HG02885 (cell line): ENCODE measurements around the gene SNX4.
"Not testable (repeated sequence)": the region's sequence is repeated elsewhere in the genome, so short reads cannot be mapped to it uniquely, and the experiment has no call there.

Experiments
- ATAC-seq: cut with Tn5 transposase; IDR thresholded peaks from one replicate; pipeline ENCODE4 v1.9.1; 2021; ENCODE audit warnings: mild to moderate bottlenecking; ENCODE audit not compliant: unreplicated experiment, poor library complexity

The SNX4 gene

DNA sequence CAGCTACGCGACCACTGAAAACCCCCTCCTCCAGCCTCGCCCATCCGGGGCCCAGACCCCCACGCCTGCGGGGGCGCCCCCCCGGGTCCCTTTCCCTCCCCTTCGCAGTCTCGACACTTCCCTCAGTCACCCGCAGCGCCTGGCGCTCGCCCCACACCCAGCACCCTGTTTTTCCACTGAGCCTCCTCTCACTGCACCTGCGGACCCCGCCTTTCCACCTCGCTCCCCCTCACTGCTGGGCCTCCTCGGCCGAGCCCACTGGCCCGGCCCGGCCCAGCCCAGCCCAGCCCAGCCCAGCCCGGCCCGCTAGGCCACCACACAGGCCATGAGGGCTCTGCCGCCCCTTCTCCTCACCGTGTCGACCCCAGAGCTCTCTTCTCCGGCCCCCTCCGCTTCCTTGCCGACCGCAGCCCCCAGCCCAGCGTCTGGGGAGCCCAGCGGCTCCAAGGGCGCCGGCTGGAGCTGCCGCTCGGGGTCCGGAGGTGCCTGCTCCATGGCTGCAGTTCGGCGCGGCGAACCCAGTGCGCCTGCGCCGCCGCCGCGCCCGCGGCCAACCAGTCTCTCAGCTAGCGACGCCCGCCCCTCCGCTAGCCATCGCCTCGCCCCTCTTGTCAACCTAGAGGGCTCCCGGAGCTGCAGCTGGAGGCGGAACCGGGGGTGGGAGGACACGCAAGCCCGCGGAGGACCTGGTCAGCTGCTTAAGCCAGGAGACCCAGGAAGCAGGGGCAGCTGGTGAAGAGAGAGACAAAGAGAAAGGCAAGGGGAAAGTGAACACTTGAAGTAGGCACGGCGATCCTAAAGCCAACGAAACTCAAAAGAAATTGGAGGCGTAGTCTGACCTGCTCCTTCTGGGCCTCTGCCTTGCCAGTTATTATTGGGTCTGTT lies at the start of gene SNX4:
Gene SNX4, minus strand, starts transcription at position 525 of the 885 bp plus-strand sequence. Its CDS starts 30 bp downstream, at position 495.
- peak; percentile 87 for ATAC-seq

DNA sequence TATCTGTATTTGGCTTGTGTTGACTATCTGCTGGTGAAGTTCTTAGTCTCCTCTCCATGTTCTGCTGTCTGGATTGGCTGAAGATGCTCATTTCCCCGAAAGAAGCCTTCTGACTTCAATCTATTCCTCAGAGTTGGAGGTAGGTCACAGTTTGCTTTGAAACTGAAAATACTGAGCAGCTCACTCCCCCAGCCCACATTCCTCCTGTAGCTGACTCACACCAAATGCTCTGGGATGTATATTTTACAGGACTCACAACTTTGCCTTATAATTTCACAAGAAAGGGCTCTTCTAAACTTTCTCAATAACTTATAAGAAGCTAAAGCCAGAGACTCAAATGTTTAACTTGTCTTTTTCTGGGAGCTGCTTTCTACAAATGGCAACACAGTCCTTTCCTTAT lies 36.3 kb upstream of the SNX4 start:
- no peak for ATAC-seq

DNA sequence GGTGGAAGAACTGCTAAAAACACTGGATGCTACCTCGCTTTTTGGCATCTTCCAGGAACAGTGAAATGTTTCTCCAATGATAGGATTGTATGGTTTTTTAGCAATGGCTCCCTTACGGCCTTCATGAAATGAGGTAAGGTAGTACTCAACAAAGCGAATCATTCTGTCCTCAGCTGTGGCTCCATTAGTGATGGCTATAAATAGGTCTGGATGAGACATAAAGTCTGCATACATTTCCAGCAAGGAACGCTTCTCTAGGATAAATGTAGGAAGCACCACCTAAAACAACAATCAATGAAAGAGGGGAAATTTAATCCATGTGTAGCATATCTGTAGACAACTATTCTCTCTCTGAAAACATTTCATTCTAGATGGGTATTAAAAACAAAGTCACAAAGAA lies 32.4 kb upstream of the SNX4 start:
- no peak for ATAC-seq

DNA sequence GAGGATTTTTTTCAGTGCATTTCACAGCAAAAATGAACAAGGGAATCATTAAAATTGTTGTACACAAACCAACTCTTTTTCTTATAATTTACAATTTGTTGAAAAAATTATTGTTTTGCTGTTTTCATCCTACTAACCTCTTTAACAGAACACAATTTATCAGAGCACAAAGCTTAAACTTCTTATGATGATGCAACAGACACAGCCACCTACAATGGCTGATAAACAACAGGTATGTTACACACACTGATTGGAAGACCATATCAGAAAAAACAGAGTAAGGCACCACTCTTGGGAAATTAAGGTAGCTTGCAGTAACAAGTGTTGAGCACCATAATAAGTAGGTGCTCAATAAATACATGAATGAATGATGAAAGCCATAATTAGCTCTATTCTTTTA lies 8.9 kb upstream of the SNX4 start:
- ATAC-seq: no peak

DNA sequence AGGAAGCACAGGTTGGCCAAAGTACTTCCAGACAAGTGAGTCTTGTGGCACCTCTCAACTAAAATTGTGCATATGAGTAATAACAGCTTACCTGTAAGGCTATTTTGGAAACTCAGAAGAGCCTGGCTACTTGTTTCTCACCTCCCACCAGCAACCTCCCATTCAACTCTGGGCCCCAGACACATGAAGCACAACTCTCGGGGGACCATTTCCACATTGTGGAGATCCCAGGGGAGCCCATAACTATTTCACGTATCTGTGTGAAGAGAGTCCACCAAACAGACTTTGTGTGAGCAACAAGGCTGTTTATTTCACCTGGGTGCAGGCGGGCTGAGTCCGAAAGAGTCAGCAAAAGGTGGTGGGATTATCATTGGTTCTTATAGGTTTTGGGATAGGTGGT lies 5.2 kb upstream of the SNX4 start:
- no peak for ATAC-seq

DNA sequence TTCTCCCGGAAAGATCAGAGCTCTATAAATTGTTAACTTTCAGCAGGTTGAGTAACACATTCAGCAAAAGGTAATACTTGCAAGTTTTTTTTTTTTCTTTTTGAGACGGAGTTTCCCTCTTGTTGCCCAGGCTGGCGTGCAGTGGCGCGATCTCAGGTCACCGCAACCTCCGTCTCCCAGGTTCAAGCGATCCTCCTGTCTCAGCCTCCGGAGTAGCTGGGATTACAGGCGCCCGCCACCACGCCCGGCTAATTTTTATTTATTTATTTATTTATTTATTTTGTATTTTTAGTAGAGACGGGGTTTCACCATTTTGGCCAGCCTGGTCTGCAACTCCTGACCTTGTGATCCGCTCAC lies 539 bp upstream of the SNX4 start:
- not testable (repeated sequence) for ATAC-seq

DNA sequence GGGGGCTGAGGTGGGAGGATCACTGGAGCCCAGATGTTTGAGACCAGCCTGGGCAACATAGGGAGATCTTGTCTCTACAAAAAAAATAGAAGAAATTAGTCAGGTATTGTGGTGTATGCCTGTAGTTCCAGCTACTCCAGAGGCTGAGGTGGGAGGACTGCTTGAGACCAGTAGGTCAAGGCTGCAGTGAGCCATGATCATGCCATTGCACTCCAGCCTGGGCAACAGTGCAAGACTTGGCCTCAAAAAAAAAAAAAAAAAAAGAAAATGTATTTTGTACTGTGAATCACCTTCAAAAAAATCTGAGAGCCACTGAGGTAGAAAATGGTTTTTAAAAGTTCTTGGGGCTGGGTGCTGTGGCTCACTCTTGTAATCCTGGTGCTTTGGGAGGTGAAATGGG lies 4.6 kb downstream of the SNX4 start:
- no peak for ATAC-seq

DNA sequence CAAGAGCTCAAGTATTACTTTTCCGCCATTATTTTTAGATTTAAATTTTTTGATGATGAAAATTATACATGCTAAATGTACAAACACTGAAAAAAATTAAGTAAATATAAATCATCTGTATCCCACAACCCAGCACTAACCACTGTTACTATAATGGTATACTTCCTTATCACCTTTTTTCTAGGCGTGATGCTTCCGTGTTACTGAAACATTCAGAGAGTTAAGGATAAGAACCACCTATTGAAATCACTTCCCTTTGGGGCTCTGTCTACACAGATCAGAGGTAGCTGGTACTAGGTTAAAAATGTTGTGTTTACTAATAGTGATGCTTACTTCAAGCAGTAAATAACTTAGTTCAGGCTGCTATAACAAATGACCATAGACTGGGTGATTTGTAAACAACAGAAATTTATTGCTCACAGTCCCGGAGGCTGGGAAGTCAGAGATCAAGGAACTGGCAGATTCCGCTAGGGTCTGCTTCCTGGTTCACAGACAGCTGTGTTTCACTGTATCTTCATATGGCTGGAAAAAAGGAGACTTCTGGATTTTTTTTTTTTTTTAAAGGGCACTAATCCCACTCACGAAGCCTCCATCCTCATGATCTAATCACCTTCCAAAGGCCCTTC lies 6.4 kb downstream of the SNX4 start:
- ATAC-seq: no peak

DNA sequence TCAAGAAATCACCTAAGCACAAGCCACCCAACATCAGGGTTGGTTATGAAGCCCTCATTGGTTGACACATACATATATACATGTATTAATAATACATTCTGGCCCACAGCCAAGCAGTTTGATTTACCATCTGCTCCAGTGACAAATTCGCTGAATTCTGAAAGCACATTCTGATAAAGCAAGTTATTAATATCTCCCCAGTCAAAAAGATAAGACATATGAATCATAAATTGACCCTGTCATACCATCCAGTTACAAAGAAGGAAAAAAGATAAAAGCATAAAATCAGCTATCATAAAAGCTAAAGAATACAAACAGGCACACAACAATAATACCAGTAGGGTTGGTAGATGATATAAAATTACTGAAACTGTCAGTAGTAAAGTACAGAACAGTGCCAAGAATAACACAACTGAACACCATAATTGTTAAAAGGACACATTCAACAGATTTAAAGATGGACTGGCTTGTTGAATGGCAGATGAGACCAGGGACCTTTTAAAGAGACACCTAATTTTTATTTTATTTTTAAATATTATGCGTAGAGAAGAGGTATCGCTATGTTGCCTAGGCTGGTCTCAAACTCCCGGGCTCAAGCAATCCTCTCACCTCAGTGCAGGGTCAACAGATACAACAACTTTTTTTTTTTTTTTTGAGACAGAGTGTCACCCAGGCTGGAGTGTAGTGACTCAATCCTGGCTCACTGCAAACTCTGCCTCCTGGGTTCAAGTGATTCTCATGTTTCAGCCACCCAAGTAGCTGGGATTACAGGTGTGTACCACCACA lies 7.7 kb downstream of the SNX4 start:
- ATAC-seq: peak; percentile 55

DNA sequence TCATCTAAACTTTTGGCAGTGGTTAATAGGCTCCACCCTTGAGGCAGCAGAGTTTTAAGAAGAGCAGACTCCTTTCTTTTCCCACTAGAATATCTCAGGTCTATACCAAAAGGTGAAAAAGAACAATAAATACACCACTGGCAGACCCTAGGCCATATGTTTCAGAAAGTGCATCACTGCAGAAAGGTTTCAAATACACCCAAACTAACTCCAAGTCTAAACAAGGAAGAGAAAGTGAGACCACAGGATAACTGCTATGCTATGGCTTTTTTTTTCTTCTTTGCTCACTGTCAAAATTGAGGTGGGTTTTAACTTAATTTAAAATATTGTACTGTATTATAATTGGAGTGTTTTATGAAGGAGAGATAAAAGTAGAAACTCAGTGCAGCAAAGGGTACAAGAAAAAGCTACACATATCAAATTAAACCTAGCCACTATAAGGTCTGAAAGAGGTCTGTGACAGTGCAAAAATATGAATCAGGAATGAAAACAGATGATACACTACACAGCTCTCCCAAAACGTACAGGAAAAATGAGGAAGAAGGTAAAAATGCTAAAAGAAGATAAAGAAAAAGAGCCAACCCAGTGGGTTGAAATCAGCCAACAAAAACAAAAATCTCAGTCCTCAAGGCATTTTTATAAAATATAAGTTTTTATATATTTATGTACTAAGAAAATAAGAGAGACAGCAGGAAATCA lies 8.4 kb downstream of the SNX4 start:
- peak; percentile 18 for ATAC-seq

DNA sequence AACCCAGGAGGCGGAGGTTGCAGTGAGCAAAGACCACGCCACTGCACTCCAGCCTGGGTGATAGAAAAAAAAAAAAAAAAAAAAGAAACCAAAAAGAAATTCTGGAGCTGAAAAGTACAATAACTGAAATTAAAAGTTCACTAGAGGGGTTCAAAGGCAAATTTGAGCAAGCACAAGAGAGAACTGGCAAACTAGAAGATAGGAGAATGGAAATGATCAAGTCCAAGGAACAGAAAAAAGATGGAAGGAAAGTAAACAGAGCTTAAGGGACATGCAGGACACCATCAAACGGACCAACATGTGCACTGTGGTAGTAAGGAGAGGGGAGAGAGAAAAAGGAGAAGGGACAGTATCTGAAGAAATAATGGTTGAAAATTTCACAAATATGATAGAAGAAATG lies 12.9 kb downstream of the SNX4 start:
- no peak for ATAC-seq

DNA sequence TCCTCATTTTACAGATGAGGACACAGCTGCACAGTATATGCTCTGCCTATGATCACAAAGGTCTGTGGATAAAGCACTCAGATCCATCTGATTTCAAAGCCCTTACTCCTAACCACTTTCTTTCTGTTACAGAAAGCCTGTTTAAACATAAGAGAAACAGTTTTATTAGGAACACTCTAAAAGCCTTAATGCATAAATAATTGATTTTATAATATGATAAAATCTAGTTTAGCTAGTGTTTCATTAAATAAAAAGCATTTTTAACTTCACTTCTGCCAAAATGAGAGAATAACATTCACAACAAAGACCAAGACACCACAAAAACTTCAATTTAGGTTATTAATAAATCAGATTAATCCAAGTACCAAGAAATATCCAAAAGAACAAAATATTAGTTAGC lies 21.4 kb downstream of the SNX4 start:
- no peak for ATAC-seq

DNA sequence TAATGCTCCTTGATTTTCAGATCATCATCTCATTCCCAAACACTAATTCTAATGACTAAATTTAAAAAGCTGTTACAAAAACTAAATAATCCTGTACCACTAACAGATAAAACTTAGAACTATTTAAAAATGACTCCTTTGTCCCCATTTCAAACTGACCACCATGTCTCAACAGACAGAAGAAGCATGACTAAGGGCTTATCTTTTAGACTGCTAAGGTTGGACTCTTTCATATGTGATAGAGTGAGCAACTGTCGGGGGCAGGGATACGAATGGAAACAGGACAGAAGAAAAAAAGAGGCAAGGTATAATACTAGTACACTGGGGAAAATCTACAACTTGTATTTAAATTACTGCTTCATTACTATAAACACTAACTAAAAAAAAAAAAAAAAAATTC lies 23.3 kb downstream of the SNX4 start:
- no peak for ATAC-seq

DNA sequence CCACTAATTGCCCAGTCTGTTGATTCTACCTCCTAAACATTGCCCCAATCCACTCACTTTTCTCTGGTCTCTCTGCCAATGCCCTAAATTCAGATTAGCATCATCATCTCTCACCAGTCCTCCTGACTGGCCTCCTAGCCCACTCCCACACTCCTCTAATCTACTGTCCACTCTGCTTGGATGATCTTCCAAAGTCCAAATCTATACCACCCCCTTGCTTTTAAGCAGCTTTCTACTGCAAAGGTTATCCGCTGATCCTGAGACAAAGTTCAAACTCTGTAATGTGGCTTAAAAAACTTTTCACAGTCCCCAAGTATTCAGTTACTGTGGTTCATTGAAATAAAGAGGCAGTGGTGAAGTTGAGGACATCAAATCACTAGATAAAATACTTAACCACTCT lies 37.6 kb downstream of the SNX4 start:
- no peak for ATAC-seq

DNA sequence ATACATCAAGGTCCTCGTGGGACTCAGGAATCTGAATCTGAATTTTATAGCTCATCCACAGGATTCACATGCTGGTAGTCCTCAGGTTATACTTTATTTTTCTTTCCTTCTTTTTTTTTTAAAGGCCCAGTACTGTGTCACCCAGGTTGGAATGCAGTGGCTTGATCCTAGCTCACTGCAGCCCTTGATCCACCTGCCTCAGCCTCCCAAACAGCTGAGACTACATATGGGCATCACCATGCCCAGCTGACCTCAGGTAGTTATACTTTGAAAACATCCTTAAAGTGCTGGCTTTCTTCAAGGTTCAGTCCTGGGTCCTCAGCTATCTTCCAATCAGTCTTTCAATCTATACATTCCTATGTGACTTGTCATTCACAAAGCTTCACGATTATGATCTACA lies 38.2 kb downstream of the SNX4 start:
- ATAC-seq: no peak

DNA sequence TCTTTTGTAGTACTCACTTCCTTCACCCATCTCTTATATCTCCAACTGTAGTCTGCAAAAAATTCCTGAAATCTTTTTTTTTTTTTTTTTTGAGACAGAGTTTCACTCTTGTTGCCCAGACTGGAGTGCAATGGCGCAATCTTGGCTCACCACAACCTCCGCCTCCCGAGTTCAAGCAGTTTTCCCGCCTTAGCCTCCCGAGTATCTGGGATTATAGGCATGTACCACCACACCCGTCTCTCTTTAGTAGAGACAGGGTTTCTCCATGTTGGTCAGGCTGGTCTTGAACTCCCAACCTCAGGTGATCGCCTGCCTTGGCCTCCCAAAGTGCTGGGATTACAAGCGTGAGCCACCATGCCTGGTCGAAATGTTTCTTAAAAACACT lies 38.6 kb downstream of the SNX4 start:
- ATAC-seq: not testable (repeated sequence)

DNA sequence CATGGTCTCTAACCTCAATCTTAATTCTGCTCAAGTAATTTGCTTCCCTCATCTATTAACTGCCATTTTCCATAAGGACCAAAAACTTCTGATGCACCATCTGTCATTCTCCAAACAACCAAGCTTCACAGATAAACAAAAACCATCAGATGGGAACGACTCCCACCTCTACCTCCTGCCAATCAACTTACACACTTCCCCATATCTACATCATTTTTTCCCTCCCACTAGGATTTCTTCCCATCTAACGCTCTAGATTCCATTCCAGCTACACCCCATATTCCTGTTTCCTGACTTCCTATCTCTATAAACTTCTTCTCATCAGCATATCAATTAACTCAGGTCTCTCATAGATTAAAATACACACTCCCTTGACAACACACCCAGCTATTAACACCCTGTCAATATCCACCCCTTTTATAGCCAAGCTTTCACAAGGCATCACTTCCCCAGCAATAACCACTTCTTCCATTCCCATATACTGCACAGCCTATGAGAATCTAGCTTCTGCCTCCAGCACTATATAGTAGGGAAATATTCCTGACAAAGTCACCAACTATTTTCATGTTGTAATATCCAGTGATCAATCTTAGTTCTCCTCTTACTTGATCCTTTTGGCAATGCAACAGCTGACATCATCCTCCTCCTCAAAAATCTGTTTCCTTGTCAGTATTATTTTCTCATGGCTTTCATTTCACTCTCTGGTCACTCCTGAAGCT lies 39.2 kb downstream of the SNX4 start:
- ATAC-seq: no peak

DNA sequence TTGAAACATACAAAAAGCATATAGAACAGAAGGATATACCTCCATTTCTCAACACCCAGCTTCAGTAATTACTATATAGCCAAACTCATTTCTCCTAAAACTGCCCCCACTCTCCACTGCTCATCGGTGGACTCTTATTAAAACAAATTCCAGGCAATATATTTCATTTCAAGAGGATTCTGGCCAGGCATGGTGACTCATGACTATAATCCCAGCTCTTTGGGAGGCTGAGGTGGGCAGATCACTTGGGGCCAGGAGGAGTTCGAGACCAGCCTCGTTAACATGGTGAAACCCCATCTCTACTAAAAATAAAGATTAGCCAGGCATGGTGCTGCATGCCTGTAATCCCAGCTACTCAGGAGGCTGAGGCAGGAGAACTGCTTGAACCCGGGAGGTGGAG lies 40.9 kb downstream of the SNX4 start:
- no peak for ATAC-seq

DNA sequence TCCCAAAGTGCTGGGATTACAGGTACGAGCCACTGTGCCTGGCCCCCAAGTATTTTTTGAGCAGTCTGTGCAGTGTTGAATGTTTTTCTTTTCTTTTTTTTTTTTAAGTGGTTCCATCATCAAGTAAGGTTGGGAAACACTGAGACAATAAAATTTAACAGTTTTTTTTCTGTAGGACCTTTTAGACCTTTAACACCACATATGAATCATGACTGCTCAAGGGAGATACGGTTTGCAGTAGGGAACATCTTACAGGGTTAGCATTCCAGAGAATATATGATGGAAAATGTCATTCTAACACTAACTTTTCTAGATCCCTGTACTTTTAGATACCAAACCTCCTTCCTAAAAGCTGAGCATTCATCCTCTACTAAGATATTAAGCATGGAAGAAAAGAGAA lies 41.7 kb downstream of the SNX4 start:
- ATAC-seq: no peak

DNA sequence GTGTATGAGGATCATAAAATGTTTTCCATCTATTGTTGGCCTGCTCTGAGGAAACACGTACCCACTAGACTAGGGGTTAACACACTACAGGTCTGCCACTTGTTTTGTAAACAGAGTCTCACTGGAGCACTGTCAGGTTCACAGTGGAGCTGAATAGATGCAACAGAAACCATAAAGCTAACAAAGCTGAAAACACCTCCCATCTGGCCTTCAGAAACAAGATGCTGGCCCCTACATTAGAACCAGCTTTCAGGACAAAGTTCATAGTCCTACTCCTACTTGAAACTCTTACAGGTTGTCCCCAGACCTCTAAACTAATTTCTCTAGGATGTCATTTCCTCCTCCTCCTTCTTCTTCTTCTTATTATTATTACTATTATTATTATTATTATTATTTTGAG lies 42.3 kb downstream of the SNX4 start:
- ATAC-seq: no peak
